ENCODE data around the gene CRIM1. TPM values are rescaled to one million over a fixed set of nuclear protein-coding genes. Genes with fewer than 3 reads are reported as not detected.

The CRIM1 gene
- total and polyA plus RNA-seq, 2 experiments from 2014 or later: 76.4 to 485 TPM

DNA sequence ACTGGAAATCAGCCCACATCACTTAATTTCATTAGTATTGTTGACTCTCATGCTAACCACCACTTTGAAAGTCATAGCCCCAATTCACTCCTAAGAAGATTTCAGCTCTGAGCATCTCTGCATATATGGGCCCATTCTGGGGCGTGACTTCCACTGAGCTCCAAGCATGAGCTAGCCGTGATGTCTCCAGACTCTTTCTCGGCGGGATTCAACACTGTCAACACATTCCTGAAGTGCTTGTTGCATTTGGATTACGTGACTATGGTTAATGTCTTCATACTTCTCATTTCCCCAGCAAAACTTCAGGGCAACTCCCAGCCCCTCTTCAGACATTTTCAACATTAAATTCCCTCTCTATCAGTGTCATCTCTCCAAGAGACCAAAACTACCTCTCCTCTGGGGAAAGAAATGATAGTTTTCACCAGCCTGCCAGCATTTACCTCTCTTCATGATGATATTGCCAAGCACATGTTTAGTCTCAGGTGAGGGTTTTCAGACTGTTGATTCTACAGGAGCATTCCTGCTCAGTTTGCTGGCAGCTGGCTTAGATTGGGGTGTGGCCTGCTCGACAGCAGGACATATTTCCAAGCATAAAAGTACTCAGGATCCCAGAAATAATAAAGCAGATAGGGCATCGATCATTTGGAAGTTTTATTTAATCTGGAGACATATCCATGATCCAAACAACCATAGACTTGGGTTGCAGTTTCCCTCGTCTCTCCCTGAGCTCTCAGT is 160.7 kb downstream of the CRIM1 start:
- DNase-seq: peak; percentile 55
- WGBS, 2 experiments (ENCODE audit: low coverage in 1 of 2, low lambda C conversion rate in 2 of 2, missing lambda C conversion rate in 2 of 2): 79 to 81% methylated on average over 8 of the region's 8 CpGs

DNA sequence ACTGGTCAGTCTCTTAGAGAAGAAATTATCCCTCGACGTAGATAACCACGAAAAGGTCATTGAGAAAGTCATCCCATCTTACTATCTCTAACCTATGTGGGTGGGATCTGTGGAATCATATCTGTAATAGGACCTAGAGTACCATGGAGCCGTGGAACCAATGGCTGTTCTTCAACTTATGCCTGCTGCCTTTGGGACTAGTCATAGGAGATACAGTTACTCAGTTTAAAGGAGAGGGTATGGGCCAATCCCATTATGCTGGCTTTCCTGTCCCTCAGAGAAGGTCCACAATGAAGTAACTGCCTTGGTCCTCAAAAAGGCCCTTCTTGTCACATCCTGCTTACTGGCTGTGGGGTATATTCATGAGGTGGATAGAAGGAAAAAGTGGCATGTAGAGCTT is 164.9 kb downstream of the CRIM1 start:
- peaks cover 100% of the 10 kb centered on the region for H3F3A ChIP-seq (ENCODE audit: insufficient read depth)
- WGBS, 2 experiments (ENCODE audit: low coverage in 1 of 2, low lambda C conversion rate in 2 of 2, missing lambda C conversion rate in 2 of 2): 96 to 98% methylated on average over 4 of the region's 4 CpGs
- no peaks in the 10 kb centered on the region for H4K20me1 ChIP-seq (ENCODE audit: insufficient read depth)
- H3K27me3 ChIP-seq (replicated peaks; ENCODE audit: insufficient read depth): no peaks in the 10 kb centered on the region
- H2AFZ ChIP-seq: no peak overlapping the region
- no peak for DNase-seq
- TF ChIP-seq EZH2 (IDR thresholded peaks at IDR 0.05; ENCODE audit: insufficient read depth, poor library complexity, severe bottlenecking): no peak
- TF ChIP-seq EZH2phosphoT487 (IDR thresholded peaks at IDR 0.05; ENCODE audit: insufficient read depth, low read depth): no peak
- in situ Hi-C loops (cut with MboI): no loop called here
- H3K79me2 ChIP-seq (ENCODE audit: insufficient read depth): peaks cover 81% of the 10 kb centered on the region
- H3K9me3 ChIP-seq (ENCODE audit: low read depth): no peaks in the 10 kb centered on the region
- no peak overlapping the region for H3K4me3 ChIP-seq
- H3K9ac ChIP-seq: no peak overlapping the region
- no peaks in the 10 kb centered on the region for H3K4me1 ChIP-seq (ENCODE audit: insufficient read depth)
- peaks cover 97% of the 10 kb centered on the region for H3K36me3 ChIP-seq (ENCODE audit: low read depth)
- peak overlapping the region; percentile 23 for H3K27ac ChIP-seq
- H3K4me2 ChIP-seq (ENCODE audit: unreplicated experiment): no peak overlapping the region
- no peaks in the 10 kb centered on the region for H3K9me2 ChIP-seq (ENCODE audit: insufficient read depth)

More for the DNA sequence above, 160.7 kb downstream of the CRIM1 start:
- TF ChIP-seq EZH2 (IDR thresholded peaks at IDR 0.05; ENCODE audit: insufficient read depth, poor library complexity, severe bottlenecking): no peak
- no peak for TF ChIP-seq EZH2phosphoT487 (IDR thresholded peaks at IDR 0.05; ENCODE audit: insufficient read depth, low read depth)
- H3K4me2 ChIP-seq (ENCODE audit: unreplicated experiment): no peak overlapping the region
- peak overlapping the region; percentile 46 for H3K27ac ChIP-seq
- no peak overlapping the region for H3K4me3 ChIP-seq
- in situ Hi-C loops (cut with MboI): no loop called here
- no peaks in the 10 kb centered on the region for H3K9me3 ChIP-seq (ENCODE audit: low read depth)
- H3K27me3 ChIP-seq (replicated peaks; ENCODE audit: insufficient read depth): no peaks in the 10 kb centered on the region
- H3K4me1 ChIP-seq (ENCODE audit: insufficient read depth): 0 out of 2 replicates have a peak, but pooled peaks cover 1% of the 10 kb centered on the region
- H3K9ac ChIP-seq: no peak overlapping the region
- no peak overlapping the region for H2AFZ ChIP-seq
- H3K79me2 ChIP-seq (ENCODE audit: insufficient read depth): peaks cover 53% of the 10 kb centered on the region
- H4K20me1 ChIP-seq (ENCODE audit: insufficient read depth): no peaks in the 10 kb centered on the region
- H3F3A ChIP-seq (ENCODE audit: insufficient read depth): peaks cover 98% of the 10 kb centered on the region
- no peaks in the 10 kb centered on the region for H3K9me2 ChIP-seq (ENCODE audit: insufficient read depth)
- H3K36me3 ChIP-seq (ENCODE audit: low read depth): peaks cover 99% of the 10 kb centered on the region

DNA sequence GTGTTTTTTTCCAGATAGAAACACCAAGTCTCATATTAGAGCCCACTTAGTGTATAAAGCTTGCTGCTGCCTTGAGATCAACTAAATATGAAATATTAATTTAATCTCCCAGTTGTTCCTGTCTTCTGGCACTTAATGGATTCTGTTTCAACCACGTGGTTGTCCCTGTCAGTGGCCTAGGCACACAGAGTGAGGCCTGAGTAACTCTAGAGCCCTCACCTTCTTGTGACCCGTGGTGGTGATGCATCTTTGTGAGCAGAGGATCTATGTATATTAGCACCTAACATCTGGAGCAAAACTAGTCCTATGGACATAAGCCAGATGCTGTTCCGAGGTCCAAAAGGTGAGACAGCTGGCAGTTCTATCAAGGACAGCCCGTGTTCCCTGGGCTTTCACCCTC is 167.6 kb downstream of the CRIM1 start:
- Histone ChIP-seq H3K27ac (peak overlapping the region; percentile 12; the same call in 1 of the 2 replicates), H3K9me2 (ENCODE audit: insufficient read depth) (no peaks in the 10 kb centered on the region), H2AFZ (no peak overlapping the region), H3K9ac (no peak overlapping the region), H3K4me3 (no peak overlapping the region), H3K27me3 (replicated peaks; ENCODE audit: insufficient read depth) (no peaks in the 10 kb centered on the region), H3K4me2 (ENCODE audit: unreplicated experiment) (no peak overlapping the region), H3F3A (ENCODE audit: insufficient read depth) (peaks cover 97% of the 10 kb centered on the region), H3K9me3 (ENCODE audit: low read depth) (no peaks in the 10 kb centered on the region), H3K79me2 (ENCODE audit: insufficient read depth) (peaks cover 95% of the 10 kb centered on the region), H3K4me1 (ENCODE audit: insufficient read depth) (peaks cover 11% of the 10 kb centered on the region), H4K20me1 (ENCODE audit: insufficient read depth) (no peaks in the 10 kb centered on the region), H3K36me3 (ENCODE audit: low read depth) (peaks cover 92% of the 10 kb centered on the region)
- TF ChIP-seq EZH2phosphoT487 (IDR thresholded peaks at IDR 0.05; ENCODE audit: insufficient read depth, low read depth) (no peak), EZH2 (IDR thresholded peaks at IDR 0.05; ENCODE audit: insufficient read depth, poor library complexity, severe bottlenecking) (no peak)
- no peak for DNase-seq
- in situ Hi-C loops (cut with MboI): no loop called here
- WGBS, 2 experiments (ENCODE audit: low coverage in 1 of 2, low lambda C conversion rate in 2 of 2, missing lambda C conversion rate in 2 of 2): 58 to 62% methylated on average over 4 of the region's 4 CpGs

GRCh38 chr2:36525245-36525644 is 169.7 kb downstream of the CRIM1 start:
- Histone ChIP-seq H3K9me2 (ENCODE audit: insufficient read depth) (no peaks in the 10 kb centered on the region), H3K4me3 (no peak overlapping the region), H2AFZ (no peak overlapping the region), H3K4me2 (ENCODE audit: unreplicated experiment) (no peak overlapping the region), H3K79me2 (ENCODE audit: insufficient read depth) (peaks cover 95% of the 10 kb centered on the region), H3F3A (ENCODE audit: insufficient read depth) (peaks cover 97% of the 10 kb centered on the region), H3K36me3 (ENCODE audit: low read depth) (peaks cover 88% of the 10 kb centered on the region), H3K9me3 (ENCODE audit: low read depth) (no peaks in the 10 kb centered on the region), H3K27ac (peak overlapping the region; percentile 44; the same call in 1 of the 2 replicates), H3K9ac (no peak overlapping the region), H3K27me3 (replicated peaks; ENCODE audit: insufficient read depth) (no peaks in the 10 kb centered on the region), H3K4me1 (ENCODE audit: insufficient read depth) (peaks cover 25% of the 10 kb centered on the region), H4K20me1 (ENCODE audit: insufficient read depth) (no peaks in the 10 kb centered on the region)
- 93 to 98% methylated on average over 5 of the region's 5 CpGs for WGBS, 2 experiments (ENCODE audit: low coverage in 1 of 2, low lambda C conversion rate in 2 of 2, missing lambda C conversion rate in 2 of 2)
- DNase-seq: no peak
- TF ChIP-seq EZH2phosphoT487 (IDR thresholded peaks at IDR 0.05; ENCODE audit: insufficient read depth, low read depth) (no peak), EZH2 (IDR thresholded peaks at IDR 0.05; ENCODE audit: insufficient read depth, poor library complexity, severe bottlenecking) (no peak)
- in situ Hi-C loops (cut with MboI): no loop called here

Measured in GM23248 (cell line).